Dedifferentiated amniotic fluid mesenchymal stem cell (primary cell): ENCODE data around the gene ZSCAN32.

Source experiments
- DNase-seq: peaks from one replicate; pipeline ENCODE4 v3.0.0-alpha.2; 2016; ENCODE audit errors: extremely low spot score

The ZSCAN32 gene

GRCh38 chr16:3358871-3359270 lies 41.9 kb downstream of the ZSCAN32 start:
- no peak for DNase-seq

- DNase-seq = no peak
Observed at GRCh38 chr16:3356118-3356517, 44.7 kb downstream of the ZSCAN32 start.

GRCh38 chr16:3355589-3355988 lies 45.2 kb downstream of the ZSCAN32 start, which contains the start of gene OR2C1:
TSS of gene OR2C1 (plus strand) at chr16:3355889. CDS start at chr16:3355941, 52 bp downstream.
- DNase-seq = no peak

GRCh38 chr16:3349175-3349574 lies 51.6 kb downstream of the ZSCAN32 start:
- DNase-seq = no peak

GRCh38 chr16:3348547-3349167 lies 52.1 kb downstream of the ZSCAN32 start:
- DNase-seq = no peak

- no peak for DNase-seq
Observed at GRCh38 chr16:3347586-3347985, 53.2 kb downstream of the ZSCAN32 start.

- DNase-seq = no peak
Observed at GRCh38 chr16:3346041-3346440, 54.8 kb downstream of the ZSCAN32 start.
